Measurements from ENCODE around the gene HNRNPC. TPM values are rescaled to one million over a fixed set of nuclear protein-coding genes. Genes with fewer than 3 reads are reported as not detected.

The HNRNPC gene
- total RNA-seq, 4 donors from 2014 or later, result 201 to 392 (median 259) TPM

DNA sequence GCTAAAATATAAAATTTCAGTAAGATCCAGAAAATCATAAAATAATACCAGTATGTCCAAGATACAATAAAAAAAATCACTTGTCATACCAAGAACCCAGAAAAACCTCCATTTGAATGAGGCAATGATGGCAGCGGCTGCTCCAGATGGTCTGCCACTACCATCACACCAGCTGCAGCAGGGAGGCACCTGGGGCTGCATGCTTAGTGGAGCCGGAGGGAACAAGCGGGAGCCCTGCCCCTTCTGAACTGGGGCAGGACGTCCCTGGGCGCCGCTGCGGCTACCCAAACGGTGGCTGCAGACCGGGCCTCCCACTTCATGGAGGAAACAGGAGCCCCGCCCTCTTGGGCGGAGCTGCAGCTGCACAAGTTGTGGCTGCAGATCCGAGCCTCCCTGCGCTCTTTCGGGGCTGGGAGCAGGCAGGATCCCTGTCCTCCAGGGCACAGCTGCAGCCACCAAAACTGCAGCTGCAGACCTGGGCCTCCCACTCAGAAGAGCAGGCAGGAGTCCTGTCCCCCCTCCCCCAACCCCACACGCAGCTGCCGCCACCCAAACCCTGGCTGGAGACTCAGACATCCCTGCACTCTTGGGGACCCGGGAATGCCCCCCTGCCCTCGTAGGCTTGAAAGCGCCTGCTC is 77.3 kb downstream of the HNRNPC start:
- Histone ChIP-seq H3K4me1 (peaks cover 0 to 8% (median 4%) of the 10 kb centered on the region in 4 donors), H3K4me3 (peak overlapping the region; percentile 9 to 39 (median 34)), H3K27me3 (no peaks in the 10 kb centered on the region), H3K36me3 (no peaks in the 10 kb centered on the region), H3K9me3 (no peaks in the 10 kb centered on the region), H3K27ac (no peak overlapping the region)
- peak; percentile 80 to 93 (median 85) for DNase-seq
- TF ChIP-seq POLR2A (IDR thresholded peaks at IDR 0.05), result no peak

DNA sequence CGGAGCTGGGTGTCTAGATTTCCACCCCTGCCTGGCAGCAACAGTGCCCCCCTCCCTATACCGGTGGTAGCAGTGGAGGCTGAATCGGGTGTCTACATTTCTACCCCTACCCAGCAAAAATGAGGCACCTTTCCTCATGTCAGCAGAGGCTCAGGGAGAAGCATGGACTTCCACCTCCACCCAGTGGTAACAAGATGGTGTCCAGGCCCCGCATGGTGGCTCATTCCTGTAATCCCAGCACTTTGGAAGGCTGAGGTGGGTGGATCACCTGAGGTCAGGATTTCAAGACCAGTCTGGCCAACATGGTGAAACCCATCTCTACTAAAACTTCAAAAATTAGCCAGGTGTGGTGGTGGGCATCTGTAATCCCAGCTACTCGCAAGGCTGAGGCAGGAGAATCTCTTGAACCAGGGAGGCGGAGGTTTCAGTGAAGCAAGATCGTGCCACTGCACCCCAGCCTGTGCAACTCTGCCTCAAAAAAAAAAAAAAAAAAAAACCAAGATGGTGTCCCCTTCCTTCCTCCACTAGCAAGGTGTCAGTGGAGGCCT is 77.9 kb downstream of the HNRNPC start:
- Histone ChIP-seq H3K9me3 (no peaks in the 10 kb centered on the region), H3K27ac (no peak overlapping the region), H3K27me3 (no peaks in the 10 kb centered on the region), H3K4me3 (peak overlapping the region in 1 of 4 donors; percentile 36), H3K36me3 (no peaks in the 10 kb centered on the region), H3K4me1 (peaks cover 0 to 8% (median 4%) of the 10 kb centered on the region in 4 donors)
- no peak for DNase-seq
- TF ChIP-seq POLR2A (IDR thresholded peaks at IDR 0.05) (no peak), CTCF (IDR thresholded peaks at IDR 0.05) (no peak)

DNA sequence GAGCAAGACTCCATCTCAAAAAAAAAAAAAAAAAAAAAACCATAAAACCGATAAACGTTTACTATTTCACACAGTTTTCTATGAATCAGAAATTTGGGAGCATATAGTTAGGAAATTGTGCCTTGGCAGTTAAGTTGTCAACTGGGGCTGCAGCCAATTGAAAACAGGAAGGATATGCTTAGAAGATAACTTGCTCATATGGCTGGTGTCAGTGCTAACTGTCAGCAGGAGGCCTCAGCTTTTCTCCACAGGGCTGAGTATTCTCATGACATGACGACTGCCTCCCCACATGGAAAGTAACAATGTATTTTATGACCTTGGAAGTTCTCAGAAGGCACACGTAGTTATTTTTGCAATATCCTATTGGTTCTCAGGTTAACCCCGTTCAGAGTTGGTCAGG is 83.8 kb downstream of the HNRNPC start:
- H3K27ac ChIP-seq, result no peak overlapping the region
- no peak for DNase-seq
- no peak overlapping the region for H3K4me3 ChIP-seq
- H3K9me3 ChIP-seq, result peaks cover 0 to 2% (median 0%) of the 10 kb centered on the region in 4 donors
- no peaks in the 10 kb centered on the region for H3K4me1 ChIP-seq
- TF ChIP-seq POLR2A (IDR thresholded peaks at IDR 0.05) (no peak), CTCF (IDR thresholded peaks at IDR 0.05) (no peak)
- no peaks in the 10 kb centered on the region for H3K36me3 ChIP-seq
- H3K27me3 ChIP-seq, result no peaks in the 10 kb centered on the region

GRCh38 chr14:21184254-21184653 is 85.0 kb downstream of the HNRNPC start:
- Histone ChIP-seq H3K4me3 (no peak overlapping the region), H3K36me3 (no peaks in the 10 kb centered on the region), H3K27me3 (no peaks in the 10 kb centered on the region), H3K9me3 (peaks cover 0 to 2% (median 0%) of the 10 kb centered on the region in 4 donors), H3K4me1 (no peaks in the 10 kb centered on the region), H3K27ac (no peak overlapping the region)
- DNase-seq, result no peak
- TF ChIP-seq POLR2A (IDR thresholded peaks at IDR 0.05) (no peak), CTCF (IDR thresholded peaks at IDR 0.05) (no peak)

DNA sequence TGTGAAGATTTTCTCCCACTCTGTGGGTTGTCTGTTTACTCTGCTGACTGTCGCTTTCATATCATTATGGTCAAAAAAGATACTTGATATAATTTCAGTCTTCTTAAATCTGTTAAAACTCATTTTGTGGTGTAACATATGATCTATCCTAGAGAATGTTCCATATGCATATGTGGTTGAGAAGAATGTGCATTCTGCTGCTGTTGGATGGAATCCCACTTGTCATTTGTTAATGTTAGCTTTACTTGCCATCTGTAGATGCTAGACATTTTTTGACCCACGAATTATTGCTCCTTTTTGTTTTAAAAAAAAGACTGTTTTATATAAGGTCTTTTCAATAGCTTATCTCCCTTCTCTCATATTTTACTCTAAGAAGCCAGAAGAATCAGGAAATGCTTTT is 87.1 kb downstream of the HNRNPC start:
- DNase-seq, result no peak
- Histone ChIP-seq H3K4me3 (no peak overlapping the region), H3K9me3 (peaks cover 0 to 2% (median 0%) of the 10 kb centered on the region in 4 donors), H3K4me1 (no peaks in the 10 kb centered on the region), H3K36me3 (no peaks in the 10 kb centered on the region), H3K27ac (no peak overlapping the region), H3K27me3 (no peaks in the 10 kb centered on the region)
- no peak for TF ChIP-seq CTCF (IDR thresholded peaks at IDR 0.05)
- no peak for TF ChIP-seq POLR2A (IDR thresholded peaks at IDR 0.05)

DNA sequence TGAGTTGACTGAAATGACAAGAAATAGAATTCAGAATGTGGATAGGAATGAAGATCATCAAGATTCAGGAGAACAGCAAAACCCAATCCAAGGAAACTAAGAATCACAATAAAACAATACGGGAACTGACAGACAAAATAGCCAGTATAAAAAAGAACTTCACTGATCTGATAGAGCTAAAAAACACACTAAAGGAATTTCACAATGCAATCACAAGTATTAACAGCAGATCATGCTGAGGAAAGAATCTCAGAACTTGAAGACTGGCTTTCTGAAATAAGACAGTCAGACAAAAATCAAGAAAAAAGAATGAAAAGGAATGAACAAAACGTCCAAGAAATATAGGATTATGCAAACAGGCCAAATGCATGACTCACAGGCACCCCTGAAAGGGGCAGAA is 98.1 kb downstream of the HNRNPC start:
- TF ChIP-seq POLR2A (IDR thresholded peaks at IDR 0.05), result no peak
- no peak for TF ChIP-seq CTCF (IDR thresholded peaks at IDR 0.05)
- no peak overlapping the region for H3K4me3 ChIP-seq
- no peaks in the 10 kb centered on the region for H3K36me3 ChIP-seq
- no peak for DNase-seq
- no peak overlapping the region for H3K27ac ChIP-seq
- H3K9me3 ChIP-seq, result no peaks in the 10 kb centered on the region
- no peaks in the 10 kb centered on the region for H3K27me3 ChIP-seq
- H3K4me1 ChIP-seq, result no peaks in the 10 kb centered on the region
